Measurements from ENCODE around the gene GPC5. TPM values are rescaled to one million over a fixed set of nuclear protein-coding genes. Genes with fewer than 3 reads are reported as not detected.
"Not testable (repeated sequence)": the region's sequence is repeated elsewhere in the genome, so short reads cannot be mapped to it uniquely, and the experiment has no call there.

The GPC5 gene
- total RNA-seq, 1 donor from 2014 or later, result 6.3 TPM

DNA sequence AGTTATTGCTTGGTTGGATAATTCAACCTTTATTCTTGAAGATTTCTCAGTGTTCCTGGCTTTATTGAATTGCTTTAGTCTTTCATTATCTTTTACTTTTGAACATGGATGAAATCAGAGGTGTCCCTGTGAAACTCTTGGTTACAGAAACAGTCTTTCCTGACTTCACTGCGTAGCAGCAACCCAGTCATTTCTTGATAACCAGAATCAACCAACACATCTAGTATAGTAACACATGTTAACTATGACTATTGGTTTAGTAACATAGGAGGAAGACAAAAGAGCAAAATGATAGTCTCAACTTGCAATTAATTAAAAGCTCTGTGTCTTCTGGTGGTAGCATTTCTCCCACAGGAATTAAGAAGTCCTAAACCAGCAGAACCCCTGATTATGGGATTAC is 393.6 kb downstream of the GPC5 start:
- Histone ChIP-seq H3K9ac (ENCODE audit: low read depth in 1 of 3, low read length in 3 of 3) (no peak overlapping the region), H3K27me3 (ENCODE audit: control insufficient read depth in 3 of 3, insufficient read depth in 3 of 3, low read length in 3 of 3) (no peaks in the 10 kb centered on the region), H3K27ac (ENCODE audit: low read depth, low read length) (no peak overlapping the region), H3K36me3 (ENCODE audit: control insufficient read depth in 3 of 3, insufficient read depth in 3 of 3, low read length in 3 of 3) (no peaks in the 10 kb centered on the region), H3K4me3 (ENCODE audit: low read length in 3 of 3) (no peak overlapping the region), H3K4me1 (ENCODE audit: control insufficient read depth in 3 of 3, insufficient read depth in 3 of 3, low read length in 3 of 3) (no peaks in the 10 kb centered on the region), H3K9me3 (ENCODE audit: control insufficient read depth in 3 of 3, low read length in 3 of 3) (no peaks in the 10 kb centered on the region)

DNA sequence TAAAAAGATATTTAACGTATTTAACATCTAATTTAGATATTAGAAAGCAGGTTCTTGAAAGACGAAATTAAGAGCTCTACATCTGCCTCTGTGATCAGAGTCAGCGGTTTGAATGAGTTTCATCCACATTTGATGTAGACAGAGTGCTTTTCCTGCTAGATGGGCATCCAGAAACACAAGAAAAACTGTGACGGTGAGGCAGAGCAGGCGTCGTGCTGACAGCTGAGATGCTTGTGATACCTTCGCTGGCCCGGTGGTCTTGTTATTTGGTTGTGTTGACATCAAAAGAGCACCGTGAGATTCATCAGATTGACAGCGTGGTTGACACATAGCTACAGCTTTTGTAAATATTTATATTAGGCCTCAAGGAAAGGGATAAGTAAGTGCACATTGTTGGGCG is 399.1 kb downstream of the GPC5 start:
- H3K27ac ChIP-seq (ENCODE audit: low read depth, low read length), result no peak overlapping the region
- H3K4me1 ChIP-seq (ENCODE audit: control insufficient read depth in 3 of 3, insufficient read depth in 3 of 3, low read length in 3 of 3), result no peaks in the 10 kb centered on the region
- no peaks in the 10 kb centered on the region for H3K9me3 ChIP-seq (ENCODE audit: control insufficient read depth in 3 of 3, low read length in 3 of 3)
- no peak overlapping the region for H3K4me3 ChIP-seq (ENCODE audit: low read length in 3 of 3)
- no peaks in the 10 kb centered on the region for H3K27me3 ChIP-seq (ENCODE audit: control insufficient read depth in 3 of 3, insufficient read depth in 3 of 3, low read length in 3 of 3)
- no peaks in the 10 kb centered on the region for H3K36me3 ChIP-seq (ENCODE audit: control insufficient read depth in 3 of 3, insufficient read depth in 3 of 3, low read length in 3 of 3)
- no peak overlapping the region for H3K9ac ChIP-seq (ENCODE audit: low read depth in 1 of 3, low read length in 3 of 3)

DNA sequence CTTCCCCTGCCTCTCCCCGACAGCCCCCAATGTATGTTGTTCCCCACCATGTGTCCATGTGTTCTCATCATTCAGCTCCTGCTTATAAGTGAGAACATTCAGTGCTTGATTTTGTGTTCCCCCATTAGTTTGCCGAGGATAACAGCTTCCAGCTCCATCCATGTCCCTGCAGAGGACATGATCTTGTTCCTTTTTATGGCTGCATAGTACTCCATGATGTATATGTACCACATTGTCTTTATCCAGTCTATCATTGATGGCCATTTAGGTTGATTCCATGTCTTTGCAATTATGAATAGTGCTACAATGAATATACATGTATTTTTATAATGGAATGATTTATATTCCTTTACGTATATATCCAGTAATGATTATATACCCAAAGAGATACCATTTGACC is 399.9 kb downstream of the GPC5 start:
- H3K4me3 ChIP-seq (ENCODE audit: low read length in 3 of 3); H3K4me1 ChIP-seq (ENCODE audit: control insufficient read depth in 3 of 3, insufficient read depth in 3 of 3, low read length in 3 of 3); H3K27ac ChIP-seq (ENCODE audit: low read depth, low read length); H3K27me3 ChIP-seq (ENCODE audit: control insufficient read depth in 3 of 3, insufficient read depth in 3 of 3, low read length in 3 of 3); H3K9me3 ChIP-seq (ENCODE audit: control insufficient read depth in 3 of 3, low read length in 3 of 3); H3K36me3 ChIP-seq (ENCODE audit: control insufficient read depth in 3 of 3, insufficient read depth in 3 of 3, low read length in 3 of 3); H3K9ac ChIP-seq (ENCODE audit: low read depth in 1 of 3, low read length in 3 of 3): not testable (repeated sequence)

DNA sequence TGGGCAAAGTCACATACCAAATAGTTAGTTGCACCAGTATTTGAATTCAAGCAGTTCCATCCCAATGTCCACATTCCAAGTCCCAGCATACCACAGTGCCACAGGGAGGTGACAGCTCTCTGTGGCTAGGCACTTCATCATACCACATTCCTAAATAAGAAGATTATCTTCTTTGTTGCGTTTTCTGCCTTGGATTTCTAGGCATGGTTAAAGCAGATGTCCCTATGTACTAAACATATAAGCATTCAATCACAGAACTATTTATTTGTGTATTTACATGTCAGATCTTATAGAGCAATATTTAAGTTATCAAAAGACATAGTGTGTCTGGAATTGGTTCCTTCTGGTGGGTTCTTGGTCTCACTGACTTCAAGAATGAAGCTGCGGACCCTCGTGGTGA is 403.4 kb downstream of the GPC5 start:
- not testable (repeated sequence) for H3K4me3 ChIP-seq (ENCODE audit: low read length in 3 of 3); H3K9me3 ChIP-seq (ENCODE audit: control insufficient read depth in 3 of 3, low read length in 3 of 3); H3K27ac ChIP-seq (ENCODE audit: low read depth, low read length); H3K36me3 ChIP-seq (ENCODE audit: control insufficient read depth in 3 of 3, insufficient read depth in 3 of 3, low read length in 3 of 3); H3K27me3 ChIP-seq (ENCODE audit: control insufficient read depth in 3 of 3, insufficient read depth in 3 of 3, low read length in 3 of 3); H3K9ac ChIP-seq (ENCODE audit: low read depth in 1 of 3, low read length in 3 of 3); H3K4me1 ChIP-seq (ENCODE audit: control insufficient read depth in 3 of 3, insufficient read depth in 3 of 3, low read length in 3 of 3)

DNA sequence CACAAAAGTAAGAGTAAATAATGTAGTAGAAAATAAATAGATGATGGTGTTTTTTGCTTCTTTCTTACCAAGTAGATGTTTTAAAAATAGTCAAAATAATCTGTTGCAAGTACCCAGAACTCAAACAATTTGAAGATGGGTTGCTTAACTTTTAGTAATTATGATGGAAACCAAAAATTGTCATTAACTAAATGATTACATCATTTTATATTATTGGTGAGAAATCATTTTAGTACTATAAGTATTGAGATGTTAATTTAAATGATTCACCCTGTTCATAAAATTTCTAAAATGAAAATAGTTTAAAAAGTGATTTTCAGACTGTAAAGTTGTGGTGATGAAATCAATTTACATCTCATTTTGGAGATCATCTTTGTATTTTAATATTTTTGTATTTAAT is 404.5 kb downstream of the GPC5 start:
- no peak overlapping the region for H3K4me3 ChIP-seq (ENCODE audit: low read length in 3 of 3)
- no peak overlapping the region for H3K9ac ChIP-seq (ENCODE audit: low read depth in 1 of 3, low read length in 3 of 3)
- H3K4me1 ChIP-seq (ENCODE audit: control insufficient read depth in 3 of 3, insufficient read depth in 3 of 3, low read length in 3 of 3), result no peaks in the 10 kb centered on the region
- no peaks in the 10 kb centered on the region for H3K9me3 ChIP-seq (ENCODE audit: control insufficient read depth in 3 of 3, low read length in 3 of 3)
- H3K27me3 ChIP-seq (ENCODE audit: control insufficient read depth in 3 of 3, insufficient read depth in 3 of 3, low read length in 3 of 3), result no peaks in the 10 kb centered on the region
- H3K36me3 ChIP-seq (ENCODE audit: control insufficient read depth in 3 of 3, insufficient read depth in 3 of 3, low read length in 3 of 3), result no peaks in the 10 kb centered on the region
- no peak overlapping the region for H3K27ac ChIP-seq (ENCODE audit: low read depth, low read length)

DNA sequence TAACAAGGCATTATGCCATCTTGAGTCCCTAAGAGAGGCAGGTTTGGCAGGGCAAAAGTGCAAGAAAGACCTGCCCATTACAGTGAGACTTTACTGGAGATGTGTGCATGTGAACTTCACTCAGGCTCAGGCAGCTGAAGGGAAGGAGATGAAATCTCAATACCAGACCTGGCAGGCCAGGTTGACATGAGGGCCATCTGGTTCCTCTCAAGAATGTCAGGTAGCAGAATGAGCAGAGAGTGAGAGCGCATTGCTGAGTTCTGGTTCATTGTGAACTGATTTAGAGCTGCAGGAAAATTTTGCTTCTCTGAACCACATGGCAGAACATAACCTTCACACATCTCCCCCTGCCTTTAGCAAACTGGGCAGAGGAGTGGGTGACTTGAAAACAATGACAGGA is 406.3 kb downstream of the GPC5 start:
- Histone ChIP-seq H3K27ac (ENCODE audit: low read depth, low read length) (no peak overlapping the region), H3K36me3 (ENCODE audit: control insufficient read depth in 3 of 3, insufficient read depth in 3 of 3, low read length in 3 of 3) (no peaks in the 10 kb centered on the region), H3K4me3 (ENCODE audit: low read length in 3 of 3) (no peak overlapping the region), H3K9ac (ENCODE audit: low read depth in 1 of 3, low read length in 3 of 3) (no peak overlapping the region), H3K4me1 (ENCODE audit: control insufficient read depth in 3 of 3, insufficient read depth in 3 of 3, low read length in 3 of 3) (no peaks in the 10 kb centered on the region), H3K9me3 (ENCODE audit: control insufficient read depth in 3 of 3, low read length in 3 of 3) (no peaks in the 10 kb centered on the region), H3K27me3 (ENCODE audit: control insufficient read depth in 3 of 3, insufficient read depth in 3 of 3, low read length in 3 of 3) (no peaks in the 10 kb centered on the region)

DNA sequence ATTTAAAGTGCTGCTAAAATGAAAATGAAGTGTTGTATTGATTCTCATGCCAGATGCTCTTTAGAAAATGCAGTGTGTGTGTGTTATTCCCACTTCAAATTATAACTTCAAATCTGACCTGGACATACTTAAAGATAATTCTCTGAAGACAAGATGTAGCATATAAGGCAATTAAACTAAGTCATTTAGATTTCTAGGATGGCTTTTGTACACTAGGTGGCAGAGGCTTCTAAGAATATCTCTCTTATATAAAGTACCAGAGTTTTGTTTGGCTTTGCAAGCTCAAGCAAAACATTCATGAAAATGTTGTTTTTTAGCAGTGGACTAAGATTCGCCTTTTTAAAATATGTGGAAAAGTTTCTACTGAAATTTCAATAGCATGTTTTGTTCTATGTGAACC is 407.2 kb downstream of the GPC5 start:
- Histone ChIP-seq H3K36me3 (ENCODE audit: control insufficient read depth in 3 of 3, insufficient read depth in 3 of 3, low read length in 3 of 3) (no peaks in the 10 kb centered on the region), H3K4me1 (ENCODE audit: control insufficient read depth in 3 of 3, insufficient read depth in 3 of 3, low read length in 3 of 3) (no peaks in the 10 kb centered on the region), H3K9ac (ENCODE audit: low read depth in 1 of 3, low read length in 3 of 3) (no peak overlapping the region), H3K9me3 (ENCODE audit: control insufficient read depth in 3 of 3, low read length in 3 of 3) (no peaks in the 10 kb centered on the region), H3K27ac (ENCODE audit: low read depth, low read length) (no peak overlapping the region), H3K4me3 (ENCODE audit: low read length in 3 of 3) (no peak overlapping the region), H3K27me3 (ENCODE audit: control insufficient read depth in 3 of 3, insufficient read depth in 3 of 3, low read length in 3 of 3) (no peaks in the 10 kb centered on the region)

DNA sequence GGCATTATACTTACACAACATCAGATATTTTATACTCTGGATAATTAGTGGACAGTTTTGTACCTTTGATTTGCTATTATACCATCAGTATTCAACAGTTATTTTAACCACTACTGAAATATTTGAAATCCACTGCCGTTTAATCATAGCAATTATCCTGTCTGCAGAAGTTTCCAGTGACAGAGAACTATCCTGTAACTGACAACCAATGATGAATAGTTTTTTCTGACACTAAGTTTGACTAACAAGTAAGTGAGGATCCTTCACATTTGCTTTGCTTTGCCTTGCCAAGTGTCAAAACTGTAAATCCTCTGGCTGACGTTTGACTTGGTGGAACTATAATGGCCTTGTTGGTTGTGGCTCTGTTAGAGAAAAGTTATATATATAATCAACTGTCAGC is 410.7 kb downstream of the GPC5 start:
- Histone ChIP-seq H3K27ac (ENCODE audit: low read depth, low read length) (no peak overlapping the region), H3K4me1 (ENCODE audit: control insufficient read depth in 3 of 3, insufficient read depth in 3 of 3, low read length in 3 of 3) (no peaks in the 10 kb centered on the region), H3K9ac (ENCODE audit: low read depth in 1 of 3, low read length in 3 of 3) (no peak overlapping the region), H3K9me3 (ENCODE audit: control insufficient read depth in 3 of 3, low read length in 3 of 3) (no peaks in the 10 kb centered on the region), H3K27me3 (ENCODE audit: control insufficient read depth in 3 of 3, insufficient read depth in 3 of 3, low read length in 3 of 3) (no peaks in the 10 kb centered on the region), H3K4me3 (ENCODE audit: low read length in 3 of 3) (no peak overlapping the region), H3K36me3 (ENCODE audit: control insufficient read depth in 3 of 3, insufficient read depth in 3 of 3, low read length in 3 of 3) (no peaks in the 10 kb centered on the region)

DNA sequence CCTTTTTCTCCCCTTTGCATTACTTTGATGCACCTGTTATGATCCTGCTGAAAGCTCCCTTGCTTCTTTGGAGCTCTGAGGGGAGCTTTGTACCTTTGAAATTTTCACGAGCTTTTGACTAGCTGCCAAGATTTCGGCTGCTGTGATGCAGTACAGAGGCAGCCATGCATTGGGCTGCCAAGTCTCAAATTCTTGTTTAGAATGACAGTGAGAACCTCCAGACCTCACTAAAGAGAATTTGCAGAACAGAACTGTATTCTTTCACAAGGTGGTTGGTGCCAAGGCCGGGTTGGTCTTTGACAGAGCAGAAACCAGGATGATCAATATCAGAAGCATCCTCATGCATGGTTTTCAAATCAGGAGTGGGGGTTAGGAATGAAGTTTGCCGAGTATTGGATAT is 414.8 kb downstream of the GPC5 start:
- Histone ChIP-seq H3K9ac (ENCODE audit: low read depth in 1 of 3, low read length in 3 of 3) (no peak overlapping the region), H3K4me1 (ENCODE audit: control insufficient read depth in 3 of 3, insufficient read depth in 3 of 3, low read length in 3 of 3) (no peaks in the 10 kb centered on the region), H3K4me3 (ENCODE audit: low read length in 3 of 3) (no peak overlapping the region), H3K9me3 (ENCODE audit: control insufficient read depth in 3 of 3, low read length in 3 of 3) (no peaks in the 10 kb centered on the region), H3K36me3 (ENCODE audit: control insufficient read depth in 3 of 3, insufficient read depth in 3 of 3, low read length in 3 of 3) (no peaks in the 10 kb centered on the region), H3K27ac (ENCODE audit: low read depth, low read length) (no peak overlapping the region), H3K27me3 (ENCODE audit: control insufficient read depth in 3 of 3, insufficient read depth in 3 of 3, low read length in 3 of 3) (no peaks in the 10 kb centered on the region)

DNA sequence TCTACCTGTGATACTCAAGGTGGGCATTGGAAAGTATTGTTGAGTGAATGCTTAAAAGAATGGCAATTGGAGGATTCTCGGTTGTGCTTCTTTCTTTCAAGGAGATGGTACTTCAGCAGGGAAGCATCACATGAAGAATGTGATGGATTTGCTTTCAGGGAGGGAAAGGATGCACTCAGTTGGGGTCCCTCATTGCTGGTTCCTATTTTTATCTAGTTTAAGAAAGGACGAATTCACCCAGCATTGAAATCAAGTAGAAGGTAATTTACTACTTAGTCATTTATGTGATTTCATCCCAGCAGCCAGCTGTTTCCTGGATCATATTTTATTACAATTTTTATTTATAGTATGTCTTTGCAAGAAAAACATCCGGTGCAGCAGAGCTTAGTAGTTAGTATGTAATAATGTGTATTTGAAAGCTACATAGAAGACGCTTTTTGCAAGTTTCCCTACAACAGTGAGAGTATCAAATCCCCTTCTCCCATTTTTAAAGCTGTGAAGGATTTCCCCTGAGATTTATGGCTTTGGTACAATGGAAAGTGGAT is 417.9 kb downstream of the GPC5 start:
- Histone ChIP-seq H3K4me3 (ENCODE audit: low read length in 3 of 3) (no peak overlapping the region), H3K9me3 (ENCODE audit: control insufficient read depth in 3 of 3, low read length in 3 of 3) (no peaks in the 10 kb centered on the region), H3K36me3 (ENCODE audit: control insufficient read depth in 3 of 3, insufficient read depth in 3 of 3, low read length in 3 of 3) (no peaks in the 10 kb centered on the region), H3K27me3 (ENCODE audit: control insufficient read depth in 3 of 3, insufficient read depth in 3 of 3, low read length in 3 of 3) (no peaks in the 10 kb centered on the region), H3K9ac (ENCODE audit: low read depth in 1 of 3, low read length in 3 of 3) (no peak overlapping the region), H3K4me1 (ENCODE audit: control insufficient read depth in 3 of 3, insufficient read depth in 3 of 3, low read length in 3 of 3) (no peaks in the 10 kb centered on the region), H3K27ac (ENCODE audit: low read depth, low read length) (no peak overlapping the region)

DNA sequence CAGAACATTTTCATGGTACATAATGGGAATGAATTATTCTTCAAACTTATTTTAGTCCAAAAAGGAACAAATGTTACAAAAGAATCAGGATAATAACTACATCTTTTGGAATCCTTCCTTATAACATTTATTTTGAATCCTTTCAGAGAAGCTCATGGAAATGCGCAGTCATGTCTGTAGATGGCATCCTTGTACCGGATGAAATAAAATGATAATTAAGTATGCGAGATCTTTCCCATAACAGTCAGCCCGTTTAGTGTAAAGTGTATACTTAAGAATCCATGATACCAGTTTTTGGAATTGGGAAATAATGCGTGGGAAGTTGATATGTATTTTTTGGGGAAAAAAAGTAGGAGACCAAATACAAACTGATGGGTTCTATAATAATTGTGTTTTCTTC is 418.8 kb downstream of the GPC5 start:
- H3K4me1 ChIP-seq (ENCODE audit: control insufficient read depth in 3 of 3, insufficient read depth in 3 of 3, low read length in 3 of 3), result no peaks in the 10 kb centered on the region
- no peaks in the 10 kb centered on the region for H3K9me3 ChIP-seq (ENCODE audit: control insufficient read depth in 3 of 3, low read length in 3 of 3)
- no peak overlapping the region for H3K27ac ChIP-seq (ENCODE audit: low read depth, low read length)
- H3K9ac ChIP-seq (ENCODE audit: low read depth in 1 of 3, low read length in 3 of 3), result no peak overlapping the region
- H3K36me3 ChIP-seq (ENCODE audit: control insufficient read depth in 3 of 3, insufficient read depth in 3 of 3, low read length in 3 of 3), result no peaks in the 10 kb centered on the region
- H3K4me3 ChIP-seq (ENCODE audit: low read length in 3 of 3), result no peak overlapping the region
- H3K27me3 ChIP-seq (ENCODE audit: control insufficient read depth in 3 of 3, insufficient read depth in 3 of 3, low read length in 3 of 3), result no peaks in the 10 kb centered on the region

All from skeletal muscle tissue (tissue), 4 donors.